Measurements from ENCODE around the gene ATP2B2.

The ATP2B2 gene

DNA sequence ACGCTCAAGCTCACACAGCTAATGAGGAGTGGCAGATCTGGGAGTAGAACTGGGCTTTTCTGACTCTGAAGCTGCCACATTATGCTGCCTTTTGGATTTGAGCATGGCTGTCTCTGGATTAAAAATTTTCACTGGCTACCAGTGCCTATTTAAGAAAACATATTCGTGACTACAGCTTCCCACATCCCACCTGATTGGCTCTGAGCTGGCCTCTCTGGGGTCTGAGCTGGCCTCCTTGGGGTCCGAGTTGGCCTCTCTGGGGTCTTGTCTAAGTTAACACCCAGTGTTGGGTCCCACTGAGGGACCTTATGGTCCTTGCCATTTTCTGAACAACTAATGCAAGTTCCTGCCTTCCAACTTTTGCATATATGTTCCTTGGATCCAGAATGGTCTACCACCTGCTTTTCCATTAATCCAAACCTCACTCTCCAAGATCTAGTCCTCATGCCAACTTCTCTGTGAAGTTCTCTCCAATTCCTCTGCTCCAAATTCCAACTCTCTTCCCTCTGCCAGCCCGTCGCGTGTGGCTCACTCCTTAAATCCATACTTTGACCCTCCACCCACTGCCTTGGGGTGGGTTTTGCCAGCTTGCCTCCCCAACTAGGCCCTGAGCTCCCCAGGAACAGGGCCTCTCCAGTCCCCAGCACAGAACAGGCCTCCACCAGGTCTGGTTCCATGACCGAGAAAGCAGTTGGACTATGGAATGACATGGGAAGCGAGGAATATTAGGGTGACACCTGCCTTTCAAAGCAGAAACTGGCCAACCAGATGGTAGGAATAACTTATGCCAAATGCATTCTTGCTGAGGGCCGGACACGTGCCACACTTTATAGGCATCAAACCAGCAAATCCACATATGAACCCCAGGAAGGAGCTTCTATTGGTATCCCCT lies 42.5 kb downstream of the ATP2B2 start:
- Histone ChIP-seq H3K9ac (ENCODE audit: low read depth, low read length, poor library complexity) (no peak overlapping the region), H3K4me2 (ENCODE audit: insufficient read depth, low read length, poor library complexity, severe bottlenecking) (no peak overlapping the region), H4K8ac (ENCODE audit: low read depth, low read length) (no peak overlapping the region), H2BK12ac (ENCODE audit: low read length) (no peak overlapping the region), H2BK120ac (ENCODE audit: low read depth, low read length) (no peak overlapping the region), H2AFZ (ENCODE audit: low read length) (no peak overlapping the region), H3K9me3 (replicated peaks in 1 of 2; ENCODE audit: control insufficient read depth in 2 of 2, insufficient read depth in 1 of 2, low read depth in 1 of 2, low read length in 2 of 2) (no peaks in the 10 kb centered on the region), H3K18ac (ENCODE audit: low read length) (no peak overlapping the region), H3K4me3 (ENCODE audit: low read length in 2 of 2) (no peak overlapping the region), H3K36me3 (replicated peaks in 1 of 2; ENCODE audit: control insufficient read depth in 2 of 2, insufficient read depth in 2 of 2, low read length in 2 of 2) (peaks cover 0 to 1% of the 10 kb centered on the region in 2 donors), H3K4me1 (ENCODE audit: control insufficient read depth in 2 of 2, insufficient read depth in 1 of 2, low read depth in 1 of 2, low read length in 2 of 2) (peaks cover 0 to 2% of the 10 kb centered on the region in 2 donors), H3K4ac (ENCODE audit: low read length) (no peak overlapping the region), H3K79me1 (ENCODE audit: low read depth, low read length) (no peaks in the 10 kb centered on the region), H3K23ac (ENCODE audit: low read depth, low read length, poor library complexity) (no peak overlapping the region), H2BK15ac (ENCODE audit: low read length) (no peak overlapping the region), H4K91ac (ENCODE audit: low read depth, low read length, poor library complexity) (no peak overlapping the region), H2AK5ac (ENCODE audit: low read depth, low read length) (no peak overlapping the region), H3K27me3 (ENCODE audit: control insufficient read depth in 3 of 3, insufficient read depth in 3 of 3, low read depth in 1 of 3, low read length in 3 of 3) (peaks cover 0 to 5% (median 3%) of the 10 kb centered on the region in 3 experiments), H2BK5ac (ENCODE audit: low read length) (no peak overlapping the region), H3K27ac (replicated peaks; ENCODE audit: low read length) (no peak overlapping the region), H3K14ac (ENCODE audit: low read length) (no peak overlapping the region)
- WGBS, 2 donors (ENCODE audit: extremely low coverage in 2 of 2, insufficient read length in 2 of 2, insufficient replicate concordance in 1 of 2), result no CpG with 5 or more reads among the region's 10 CpGs
- no peak for DNase-seq (ENCODE audit: low spot score)

DNA sequence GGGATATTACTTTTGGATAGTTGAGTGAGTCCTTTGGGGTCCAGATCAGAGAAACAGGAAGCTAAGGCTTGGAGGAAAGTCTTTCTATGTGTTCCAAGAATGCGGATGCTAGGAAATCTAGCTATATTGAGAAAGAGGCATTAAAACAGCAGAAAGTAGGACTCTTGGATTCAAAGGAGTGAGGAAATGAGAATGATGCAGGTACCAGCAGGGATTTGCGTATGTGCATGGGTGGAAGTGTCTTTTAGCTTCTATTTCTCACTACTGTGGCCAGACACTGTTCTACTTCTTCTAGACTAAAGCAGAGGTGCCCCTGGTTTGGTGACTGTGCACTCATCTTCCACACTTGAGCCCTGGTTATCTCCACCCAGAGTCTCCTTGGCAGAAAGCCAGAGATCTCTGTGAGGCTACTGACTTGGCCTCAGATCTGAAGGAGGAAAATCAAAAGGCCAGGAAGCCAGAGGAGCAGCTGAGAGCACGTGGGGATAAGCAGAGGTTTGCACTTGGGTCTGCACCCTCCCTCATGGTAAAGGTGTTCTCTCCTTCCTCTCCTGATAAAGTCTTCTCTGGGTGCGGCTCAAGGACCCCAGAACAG lies 44.3 kb downstream of the ATP2B2 start:
- H3K14ac ChIP-seq (ENCODE audit: low read length), result no peak overlapping the region
- H2BK12ac ChIP-seq (ENCODE audit: low read length), result no peak overlapping the region
- H3K79me1 ChIP-seq (ENCODE audit: low read depth, low read length), result no peaks in the 10 kb centered on the region
- H3K4ac ChIP-seq (ENCODE audit: low read length), result no peak overlapping the region
- no peak overlapping the region for H2BK5ac ChIP-seq (ENCODE audit: low read length)
- H3K9me3 ChIP-seq (replicated peaks in 1 of 2; ENCODE audit: control insufficient read depth in 2 of 2, insufficient read depth in 1 of 2, low read depth in 1 of 2, low read length in 2 of 2), result no peaks in the 10 kb centered on the region
- H3K36me3 ChIP-seq (replicated peaks in 1 of 2; ENCODE audit: control insufficient read depth in 2 of 2, insufficient read depth in 2 of 2, low read length in 2 of 2), result no peaks in the 10 kb centered on the region
- H4K91ac ChIP-seq (ENCODE audit: low read depth, low read length, poor library complexity), result no peak overlapping the region
- no peak overlapping the region for H2AK5ac ChIP-seq (ENCODE audit: low read depth, low read length)
- no peak for DNase-seq (ENCODE audit: low spot score)
- no CpG with 5 or more reads among the region's 4 CpGs for WGBS, 2 donors (ENCODE audit: extremely low coverage in 2 of 2, insufficient read length in 2 of 2, insufficient replicate concordance in 1 of 2)
- H3K4me1 ChIP-seq (ENCODE audit: control insufficient read depth in 2 of 2, insufficient read depth in 1 of 2, low read depth in 1 of 2, low read length in 2 of 2), result peaks cover 0 to 2% of the 10 kb centered on the region in 2 donors
- no peak overlapping the region for H2BK120ac ChIP-seq (ENCODE audit: low read depth, low read length)
- no peak overlapping the region for H3K4me2 ChIP-seq (ENCODE audit: insufficient read depth, low read length, poor library complexity, severe bottlenecking)
- no peak overlapping the region for H3K9ac ChIP-seq (ENCODE audit: low read depth, low read length, poor library complexity)
- no peak overlapping the region for H2AFZ ChIP-seq (ENCODE audit: low read length)
- H3K18ac ChIP-seq (ENCODE audit: low read length), result no peak overlapping the region
- H3K4me3 ChIP-seq (ENCODE audit: low read length in 2 of 2), result no peak overlapping the region
- no peak overlapping the region for H3K23ac ChIP-seq (ENCODE audit: low read depth, low read length, poor library complexity)
- no peak overlapping the region for H4K8ac ChIP-seq (ENCODE audit: low read depth, low read length)
- H2BK15ac ChIP-seq (ENCODE audit: low read length), result no peak overlapping the region
- peaks cover 0 to 3% (median 0%) of the 10 kb centered on the region in 3 experiments for H3K27me3 ChIP-seq (ENCODE audit: control insufficient read depth in 3 of 3, insufficient read depth in 3 of 3, low read depth in 1 of 3, low read length in 3 of 3)
- H3K27ac ChIP-seq (replicated peaks; ENCODE audit: low read length), result no peak overlapping the region

DNA sequence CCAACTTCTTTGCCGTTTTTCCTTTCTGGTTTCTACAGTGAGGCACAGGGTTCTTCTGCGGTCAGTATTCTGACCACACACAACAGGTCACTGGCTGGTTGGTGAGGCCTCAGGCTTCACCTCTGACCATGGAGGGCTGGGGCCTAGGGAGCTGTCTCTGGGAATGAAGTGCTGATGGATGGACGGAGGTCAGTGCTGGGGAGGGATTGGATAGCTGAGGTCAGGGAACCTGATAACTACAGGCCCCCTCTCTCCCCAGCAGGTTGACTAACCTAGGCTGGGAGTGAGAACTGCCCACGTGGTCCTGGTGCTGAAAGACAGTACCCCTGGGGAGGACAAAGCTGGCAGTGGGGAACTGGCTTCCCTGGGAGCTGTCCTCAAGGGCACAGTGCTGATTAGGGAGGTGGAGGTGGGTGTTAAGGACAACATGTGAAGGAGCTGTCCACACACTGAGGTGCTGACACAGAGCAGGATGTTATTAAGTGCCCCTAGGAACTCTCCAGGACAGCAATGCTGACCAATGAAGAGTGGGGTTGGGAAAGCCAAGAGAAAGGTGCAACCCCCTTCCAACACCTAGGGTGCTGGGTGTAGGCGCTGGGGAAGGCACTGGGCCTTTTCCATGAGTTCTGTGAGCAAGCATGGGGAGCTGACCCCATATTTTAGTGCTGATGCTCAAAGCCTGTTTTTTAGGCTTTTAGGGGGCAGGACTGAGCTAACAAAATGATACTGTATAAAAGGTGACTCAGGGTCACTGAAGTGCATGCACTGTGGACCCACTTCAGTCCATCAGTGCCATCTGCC lies 45.2 kb downstream of the ATP2B2 start:
- H2BK120ac ChIP-seq (ENCODE audit: low read depth, low read length), result no peak overlapping the region
- H3K9me3 ChIP-seq (replicated peaks in 1 of 2; ENCODE audit: control insufficient read depth in 2 of 2, insufficient read depth in 1 of 2, low read depth in 1 of 2, low read length in 2 of 2), result no peaks in the 10 kb centered on the region
- H3K23ac ChIP-seq (ENCODE audit: low read depth, low read length, poor library complexity), result no peak overlapping the region
- peak; percentile 97 for DNase-seq (ENCODE audit: low spot score)
- no peak overlapping the region for H3K4me3 ChIP-seq (ENCODE audit: low read length in 2 of 2)
- H2BK12ac ChIP-seq (ENCODE audit: low read length), result no peak overlapping the region
- H2AFZ ChIP-seq (ENCODE audit: low read length), result no peak overlapping the region
- no peak overlapping the region for H3K4me2 ChIP-seq (ENCODE audit: insufficient read depth, low read length, poor library complexity, severe bottlenecking)
- peaks cover 0 to 2% of the 10 kb centered on the region in 2 donors for H3K4me1 ChIP-seq (ENCODE audit: control insufficient read depth in 2 of 2, insufficient read depth in 1 of 2, low read depth in 1 of 2, low read length in 2 of 2)
- H3K79me1 ChIP-seq (ENCODE audit: low read depth, low read length), result no peaks in the 10 kb centered on the region
- H3K27ac ChIP-seq (replicated peaks; ENCODE audit: low read length), result no peak overlapping the region
- H3K9ac ChIP-seq (ENCODE audit: low read depth, low read length, poor library complexity), result no peak overlapping the region
- H3K27me3 ChIP-seq (ENCODE audit: control insufficient read depth in 3 of 3, insufficient read depth in 3 of 3, low read depth in 1 of 3, low read length in 3 of 3), result peaks cover 0 to 3% (median 0%) of the 10 kb centered on the region in 3 experiments
- H3K4ac ChIP-seq (ENCODE audit: low read length), result no peak overlapping the region
- WGBS, 2 donors (ENCODE audit: extremely low coverage in 2 of 2, insufficient read length in 2 of 2, insufficient replicate concordance in 1 of 2), result no CpG with 5 or more reads among the region's 5 CpGs
- no peak overlapping the region for H4K91ac ChIP-seq (ENCODE audit: low read depth, low read length, poor library complexity)
- H3K36me3 ChIP-seq (replicated peaks in 1 of 2; ENCODE audit: control insufficient read depth in 2 of 2, insufficient read depth in 2 of 2, low read length in 2 of 2), result no peaks in the 10 kb centered on the region
- no peak overlapping the region for H3K14ac ChIP-seq (ENCODE audit: low read length)
- H2BK15ac ChIP-seq (ENCODE audit: low read length), result no peak overlapping the region
- no peak overlapping the region for H2BK5ac ChIP-seq (ENCODE audit: low read length)
- H4K8ac ChIP-seq (ENCODE audit: low read depth, low read length), result no peak overlapping the region
- H2AK5ac ChIP-seq (ENCODE audit: low read depth, low read length), result no peak overlapping the region
- H3K18ac ChIP-seq (ENCODE audit: low read length), result no peak overlapping the region
